ENCODE data around the gene SRSF8. TPM values are rescaled to one million over a fixed set of nuclear protein-coding genes. Genes with fewer than 3 reads are reported as not detected.

SRSF8 gene
- total and polyA plus RNA-seq, 9 of the 15 experiments (the other 6 are each of a cell fraction or from before 2014, with no cell fraction given): 18.0 to 53.4 (median 27.9) TPM

DNA sequence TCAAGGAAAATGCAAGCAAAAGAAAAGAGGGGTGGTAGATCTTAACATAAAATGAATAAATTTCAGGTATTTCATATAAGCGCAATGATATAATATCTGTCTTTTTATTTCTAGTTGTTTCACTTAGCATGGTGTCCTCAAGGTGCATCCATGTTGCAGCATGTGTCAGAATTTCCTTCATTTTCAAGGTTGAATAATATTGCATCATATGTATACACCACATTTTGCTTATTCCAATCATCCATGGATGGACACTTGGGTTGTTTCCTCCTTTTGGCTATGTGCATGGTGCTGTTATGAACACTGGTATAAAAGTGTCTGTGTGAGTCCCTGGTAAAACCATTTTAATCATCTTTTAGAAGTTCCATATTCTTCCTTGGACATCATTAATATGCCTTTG, 24.5 kb upstream of the SRSF8 start:
- Histone ChIP-seq H2AFZ (ENCODE audit: low read depth, low read length) (no peak overlapping the region), H3K27ac (ENCODE audit: extremely low read depth, low read depth, low read length) (no peak overlapping the region), H3K9me1 (ENCODE audit: control insufficient read depth, insufficient read depth, low read length) (no peaks in the 10 kb centered on the region), H3K4me2 (ENCODE audit: insufficient read depth, low read length) (no peak overlapping the region), H3K9ac (ENCODE audit: insufficient read depth in 1 of 2, low read depth in 2 of 2, low read length in 2 of 2) (no peak overlapping the region), H3K4me1 (replicated peaks in 1 of 2; ENCODE audit: control insufficient read depth in 2 of 2, insufficient read depth in 2 of 2, low read length in 2 of 2) (no peaks in the 10 kb centered on the region), H3K79me2 (ENCODE audit: control insufficient read depth, insufficient read depth, low read length) (no peaks in the 10 kb centered on the region), H3K27me3 (ENCODE audit: control insufficient read depth in 2 of 2, insufficient read depth in 2 of 2, low read length in 2 of 2) (peaks cover 0 to 27% of the 10 kb centered on the region in 2 experiments; a peak in 4 of 5 replicates), H3K9me3 (replicated peaks; ENCODE audit: control insufficient read depth, insufficient read depth, low read depth, low read length) (no peaks in the 10 kb centered on the region), H4K20me1 (replicated peaks; ENCODE audit: control insufficient read depth, insufficient read depth, low read length) (no peaks in the 10 kb centered on the region), H3K36me3 (ENCODE audit: control insufficient read depth, insufficient read depth, low read length) (no peaks in the 10 kb centered on the region), H3K4me3 (no peak overlapping the region)
- BruUV-seq (replicated peaks): no TSS peak
- ATAC-seq (no peak), FAIRE-seq (no peak), DNase-seq (ENCODE audit: extremely low read depth in 1 of 4, low spot score in 3 of 4) (no peak)
- intact Hi-C loops (cut with micrococcal nuclease): no loop called here
- POLR2A ChIA-PET: no interaction called here
- in situ Hi-C loops (cut with MboI): no loop called here
- WGBS (ENCODE audit: insufficient coverage, low coverage, missing lambda C conversion rate): 27% methylated on average over 1 of the region's 1 CpG
- CTCF ChIA-PET (ENCODE audit: low intra/inter-chr PET ratio): no interaction called here
- TF ChIP-seq CEBPB (tag; IDR thresholded peaks at IDR 0.05) (peak; percentile 69), DDX20 (tag; IDR thresholded peaks at IDR 0.05; ENCODE audit: low read depth) (no peak), JUNB (CRISPR knock-in tag; conservative IDR thresholded peaks at IDR 0.05) (no peak), ZNF23 (CRISPR knock-in tag; IDR thresholded peaks at IDR 0.05) (no peak), CEBPG (CRISPR knock-in tag; IDR thresholded peaks at IDR 0.05) (peak; percentile 53; the same call in 1 of the 2 replicates), CEBPG (tag; conservative IDR thresholded peaks at IDR 0.05 in 1 of 2, IDR thresholded peaks at IDR 0.05 in 1 of 2) (peak; percentile 83 to 86), TRIM24 (IDR thresholded peaks at IDR 0.05) (peak in 1 of 2 experiments; percentile 63; a peak in 2 of 4 replicates), ZBED1 (IDR thresholded peaks at IDR 0.05) (no peak), ZSCAN32 (CRISPR knock-in tag; IDR thresholded peaks at IDR 0.05) (no peak), PML (IDR thresholded peaks at IDR 0.05; ENCODE audit: low read length) (no peak), DIDO1 (tag; IDR thresholded peaks at IDR 0.05; ENCODE audit: low read depth) (no peak), NELFE (IDR thresholded peaks at IDR 0.05; ENCODE audit: insufficient read depth, insufficient read length) (no peak), ZNF584 (CRISPR knock-in tag; IDR thresholded peaks at IDR 0.05; ENCODE audit: low read depth) (no peak)
- TF ChIP-seq, protein P1, sequence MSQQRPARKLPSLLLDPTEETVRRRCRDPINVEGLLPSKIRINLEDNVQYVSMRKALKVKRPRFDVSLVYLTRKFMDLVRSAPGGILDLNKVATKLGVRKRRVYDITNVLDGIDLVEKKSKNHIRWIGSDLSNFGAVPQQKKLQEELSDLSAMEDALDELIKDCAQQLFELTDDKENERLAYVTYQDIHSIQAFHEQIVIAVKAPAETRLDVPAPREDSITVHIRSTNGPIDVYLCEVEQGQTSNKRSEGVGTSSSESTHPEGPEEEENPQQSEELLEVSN (IDR thresholded peaks at IDR 0.05; ENCODE audit: borderline replicate concordance in 1 of 2, extremely low read depth in 1 of 2, insufficient read depth in 1 of 2, insufficient read length in 1 of 2, low read depth in 1 of 2, low read length in 1 of 2, poor library complexity in 1 of 2, severe bottlenecking in 1 of 2): no peak
- TF ChIP-seq, protein P2, sequence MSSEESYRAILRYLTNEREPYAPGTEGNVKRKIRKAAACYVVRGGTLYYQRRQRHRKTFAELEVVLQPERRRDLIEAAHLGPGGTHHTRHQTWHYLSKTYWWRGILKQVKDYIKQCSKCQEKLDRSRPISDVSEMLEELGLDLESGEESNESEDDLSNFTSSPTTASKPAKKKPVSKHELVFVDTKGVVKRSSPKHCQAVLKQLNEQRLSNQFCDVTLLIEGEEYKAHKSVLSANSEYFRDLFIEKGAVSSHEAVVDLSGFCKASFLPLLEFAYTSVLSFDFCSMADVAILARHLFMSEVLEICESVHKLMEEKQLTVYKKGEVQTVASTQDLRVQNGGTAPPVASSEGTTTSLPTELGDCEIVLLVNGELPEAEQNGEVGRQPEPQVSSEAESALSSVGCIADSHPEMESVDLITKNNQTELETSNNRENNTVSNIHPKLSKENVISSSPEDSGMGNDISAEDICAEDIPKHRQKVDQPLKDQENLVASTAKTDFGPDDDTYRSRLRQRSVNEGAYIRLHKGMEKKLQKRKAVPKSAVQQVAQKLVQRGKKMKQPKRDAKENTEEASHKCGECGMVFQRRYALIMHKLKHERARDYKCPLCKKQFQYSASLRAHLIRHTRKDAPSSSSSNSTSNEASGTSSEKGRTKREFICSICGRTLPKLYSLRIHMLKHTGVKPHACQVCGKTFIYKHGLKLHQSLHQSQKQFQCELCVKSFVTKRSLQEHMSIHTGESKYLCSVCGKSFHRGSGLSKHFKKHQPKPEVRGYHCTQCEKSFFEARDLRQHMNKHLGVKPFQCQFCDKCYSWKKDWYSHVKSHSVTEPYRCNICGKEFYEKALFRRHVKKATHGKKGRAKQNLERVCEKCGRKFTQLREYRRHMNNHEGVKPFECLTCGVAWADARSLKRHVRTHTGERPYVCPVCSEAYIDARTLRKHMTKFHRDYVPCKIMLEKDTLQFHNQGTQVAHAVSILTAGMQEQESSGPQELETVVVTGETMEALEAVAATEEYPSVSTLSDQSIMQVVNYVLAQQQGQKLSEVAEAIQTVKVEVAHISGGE (CRISPR knock-in tag; IDR thresholded peaks at IDR 0.05): no peak
- TF ChIP-seq, protein P3, sequence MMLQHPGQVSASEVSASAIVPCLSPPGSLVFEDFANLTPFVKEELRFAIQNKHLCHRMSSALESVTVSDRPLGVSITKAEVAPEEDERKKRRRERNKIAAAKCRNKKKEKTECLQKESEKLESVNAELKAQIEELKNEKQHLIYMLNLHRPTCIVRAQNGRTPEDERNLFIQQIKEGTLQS (IDR thresholded peaks at IDR 0.05): peak; percentile 56; the same call in 1 of the 2 replicates
- TF ChIP-seq, protein P3 (CRISPR knock-in tag; conservative IDR thresholded peaks at IDR 0.05): no peak
